SK-N-SH treated with all-trans-retinoic acid at 6 μM for 48 hours (cell line): Measurements from ENCODE around the gene ANXA5.

Experiments
- ARNTL ChIP-seq: fragments of 450-650 bp; formaldehyde crosslinking; IDR thresholded peaks from 2 replicates; pipeline ENCODE4 v1.5.0; 2020; ENCODE audit warnings: low read depth, mild to moderate bottlenecking, moderate library complexity, borderline replicate concordance
- BACH2 ChIP-seq: fragments of 250-450 bp; sonication (Bioruptor Pico); IDR thresholded peaks from 2 replicates; pipeline ENCODE4 v1.9.0; 2021; ENCODE audit warnings: mild to moderate bottlenecking, borderline replicate concordance
- CREB5 ChIP-seq: fragments of 250-450 bp; sonication (Bioruptor Pico); IDR thresholded peaks from 2 replicates; pipeline ENCODE4 v1.5.1; 2020; ENCODE audit warnings: low read depth, mild to moderate bottlenecking, moderate library complexity
- CSDC2 ChIP-seq: fragments of 250-450 bp; sonication (Bioruptor Pico); IDR thresholded peaks from 2 replicates; pipeline ENCODE4 v1.5.0; 2020; ENCODE audit warnings: mild to moderate bottlenecking, moderate library complexity
- ISL1 ChIP-seq: fragments of 250-450 bp; sonication (Bioruptor Pico); IDR thresholded peaks from 2 replicates; pipeline ENCODE4 v2.1.2; 2022; ENCODE audit warnings: mild to moderate bottlenecking, moderate library complexity
- PATZ1 ChIP-seq: fragments of 250-450 bp; sonication (Bioruptor Pico); IDR thresholded peaks from 2 replicates; pipeline ENCODE4 v1.8.0; 2020; ENCODE audit warnings: mild to moderate bottlenecking, moderate library complexity, borderline replicate concordance
- SNAI2 ChIP-seq: fragments of 250-450 bp; sonication (Bioruptor Pico); IDR thresholded peaks from 2 replicates; pipeline ENCODE4 v1.5.0; 2020; ENCODE audit warnings: mild to moderate bottlenecking, moderate library complexity
- TCF4 ChIP-seq: fragments of 250-450 bp; sonication (Bioruptor Pico); IDR thresholded peaks from 2 replicates; pipeline ENCODE4 v1.8.0; 2021; ENCODE audit warnings: mild to moderate bottlenecking, moderate library complexity, borderline replicate concordance
- TSHZ2 ChIP-seq: fragments of 250-450 bp; sonication (Bioruptor Pico); IDR thresholded peaks from 2 replicates; pipeline ENCODE4 v1.5.0; 2020; ENCODE audit warnings: mild to moderate bottlenecking, moderate library complexity
- ZFP30 ChIP-seq: fragments of 450-650 bp; formaldehyde crosslinking; IDR thresholded peaks from 2 replicates; pipeline ENCODE4 v1.5.0; 2022; ENCODE audit warnings: mild to moderate bottlenecking, moderate library complexity

- TF ChIP-seq CREB5 (CRISPR knock-in tag) (no peak), ISL1 (CRISPR knock-in tag) (no peak), SNAI2 (CRISPR knock-in tag) (no peak), ARNTL (CRISPR knock-in tag) (no peak), BACH2 (CRISPR knock-in tag) (no peak), TSHZ2 (CRISPR knock-in tag) (no peak), PATZ1 (CRISPR knock-in tag) (no peak), ZFP30 (CRISPR knock-in tag) (no peak), CSDC2 (CRISPR knock-in tag) (no peak), TCF4 (CRISPR knock-in tag) (no peak)
Measured at GRCh38 chr4:121726642-121727268, 30.0 kb upstream of the ANXA5 start.
